Suprapubic skin (tissue), 4 donors: ENCODE results near the gene PFN3. TPM values are rescaled to one million over a fixed set of nuclear protein-coding genes. Genes with fewer than 3 reads are reported as not detected.

ENCODE experiments used
- DNase-seq, 2 donors: peaks; one replicate each; pipeline ENCODE4 v3.0.0-alpha.2; 2019; ENCODE audit warnings: low spot score in 2 of 2
- H3K27ac ChIP-seq: fragments of 200-600 bp; sonication (generic); one replicate; pipeline ENCODE4 v1.5.1; 2019
- H3K27me3 ChIP-seq: fragments of 200-600 bp; sonication (generic); one replicate; pipeline ENCODE4 v1.5.1; 2019
- H3K36me3 ChIP-seq: fragments of 200-600 bp; sonication (generic); one replicate; pipeline ENCODE4 v1.5.1; 2019
- H3K4me1 ChIP-seq: fragments of 200-600 bp; sonication (generic); one replicate; pipeline ENCODE4 v1.5.1; 2019
- H3K4me3 ChIP-seq: fragments of 200-600 bp; sonication (generic); one replicate; pipeline ENCODE4 v1.5.1; 2019; ENCODE audit warnings: mild to moderate bottlenecking
- H3K9me3 ChIP-seq: fragments of 200-600 bp; sonication (generic); one replicate; pipeline ENCODE4 v1.5.1; 2019
- EP300 ChIP-seq: sonication (generic); formaldehyde crosslinking; IDR thresholded peaks from one replicate; pipeline ENCODE4 v1.6.1; 2017; ENCODE audit warnings: antibody characterized with exemption
- POLR2A ChIP-seq, 2 donors: fragments of 450-650 bp; IDR thresholded peaks; one replicate each; pipeline ENCODE4 v1.6.1; 2017; ENCODE audit warnings: antibody characterized with exemption in 2 of 2, mild to moderate bottlenecking in 2 of 2, moderate library complexity in 2 of 2
- POLR2AphosphoS5 ChIP-seq, 3 donors: sonication (generic); formaldehyde crosslinking; IDR thresholded peaks; one replicate each; pipeline ENCODE4 v1.6.1; 2017; ENCODE audit warnings: antibody characterized with exemption in 3 of 3
- WGBS: methylation state at CpG from one replicate; pipeline ENCODE4 v1.1.5; 2018; 5-methylcytosine and 5-hydroxymethylcytosine counted together
- total RNA-seq, 4 donors: library from RNA; depleted of rRNA; stranded (reverse); fragments of >200 nt; gene quantifications; one replicate each; pipeline ENCODE4 v1.1.0, GENCODE V29; 2016
- TF ChIP-seq, protein P1 (sequence below), 2 donors: fragments of 200-600 bp in 1 of 2; fragments of 450-650 bp in 1 of 2; sonication (generic) in 1 of 2; IDR thresholded peaks; one replicate each; pipeline ENCODE4 v1.5.1; 2016 to 2019; ENCODE audit warnings: antibody characterized with exemption in 2 of 2, mild to moderate bottlenecking in 1 of 2, moderate library complexity in 1 of 2

The PFN3 gene, protein sequence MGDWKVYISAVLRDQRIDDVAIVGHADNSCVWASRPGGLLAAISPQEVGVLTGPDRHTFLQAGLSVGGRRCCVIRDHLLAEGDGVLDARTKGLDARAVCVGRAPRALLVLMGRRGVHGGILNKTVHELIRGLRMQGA
- total RNA-seq: not detected

DNA sequence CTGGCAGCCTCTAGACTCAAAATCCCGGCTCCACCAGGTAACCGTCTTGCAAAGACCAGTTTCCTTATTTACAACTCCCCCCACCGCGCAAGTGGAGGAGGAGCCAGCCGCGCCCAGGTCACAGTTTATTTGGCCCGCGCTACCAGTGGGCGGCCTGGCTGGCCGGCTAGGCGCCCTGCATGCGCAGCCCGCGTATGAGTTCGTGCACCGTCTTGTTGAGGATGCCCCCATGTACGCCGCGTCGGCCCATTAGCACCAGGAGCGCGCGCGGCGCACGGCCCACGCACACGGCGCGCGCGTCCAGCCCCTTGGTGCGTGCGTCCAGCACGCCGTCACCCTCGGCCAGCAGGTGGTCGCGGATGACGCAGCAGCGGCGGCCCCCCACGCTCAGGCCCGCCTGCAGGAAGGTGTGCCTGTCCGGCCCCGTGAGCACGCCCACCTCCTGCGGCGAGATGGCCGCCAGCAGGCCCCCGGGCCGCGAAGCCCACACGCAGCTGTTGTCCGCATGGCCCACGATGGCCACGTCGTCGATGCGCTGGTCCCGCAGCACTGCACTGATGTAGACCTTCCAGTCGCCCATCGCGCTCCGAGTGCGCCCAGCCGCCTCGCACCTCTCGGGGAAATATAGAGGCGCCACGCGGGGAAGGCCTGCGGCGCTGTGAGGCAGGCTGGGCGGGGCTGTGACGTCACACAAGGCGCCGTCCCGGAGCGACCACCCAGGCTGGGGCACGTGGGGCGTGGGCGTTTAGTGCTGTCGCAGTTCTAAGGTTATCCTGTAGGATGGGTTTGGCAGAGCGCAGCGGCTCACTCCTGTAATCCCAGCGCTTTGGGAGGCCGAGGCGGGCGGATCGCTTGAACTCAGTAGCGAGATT lies at the start of gene PFN3:
Gene PFN3 (minus strand): TSS at position 665 of the 872 bp plus-strand sequence. CDS start 85 bp downstream, at position 580.
- Histone ChIP-seq H3K27me3 (peaks cover 62% of the 10 kb centered on the region), H3K9me3 (no peaks in the 10 kb centered on the region), H3K27ac (no peak within 1 kb of the TSS), H3K36me3 (no peaks in the 10 kb centered on the region), H3K4me1 (peaks cover 41% of the 10 kb centered on the region), H3K4me3 (no peak within 1 kb of the TSS)
- no peak for DNase-seq
- WGBS: 56% methylated on average over 41 of the region's 92 CpGs
- no peak for TF ChIP-seq POLR2A (IDR thresholded peaks at IDR 0.05)
- TF ChIP-seq EP300: no peak
- TF ChIP-seq, protein P1, sequence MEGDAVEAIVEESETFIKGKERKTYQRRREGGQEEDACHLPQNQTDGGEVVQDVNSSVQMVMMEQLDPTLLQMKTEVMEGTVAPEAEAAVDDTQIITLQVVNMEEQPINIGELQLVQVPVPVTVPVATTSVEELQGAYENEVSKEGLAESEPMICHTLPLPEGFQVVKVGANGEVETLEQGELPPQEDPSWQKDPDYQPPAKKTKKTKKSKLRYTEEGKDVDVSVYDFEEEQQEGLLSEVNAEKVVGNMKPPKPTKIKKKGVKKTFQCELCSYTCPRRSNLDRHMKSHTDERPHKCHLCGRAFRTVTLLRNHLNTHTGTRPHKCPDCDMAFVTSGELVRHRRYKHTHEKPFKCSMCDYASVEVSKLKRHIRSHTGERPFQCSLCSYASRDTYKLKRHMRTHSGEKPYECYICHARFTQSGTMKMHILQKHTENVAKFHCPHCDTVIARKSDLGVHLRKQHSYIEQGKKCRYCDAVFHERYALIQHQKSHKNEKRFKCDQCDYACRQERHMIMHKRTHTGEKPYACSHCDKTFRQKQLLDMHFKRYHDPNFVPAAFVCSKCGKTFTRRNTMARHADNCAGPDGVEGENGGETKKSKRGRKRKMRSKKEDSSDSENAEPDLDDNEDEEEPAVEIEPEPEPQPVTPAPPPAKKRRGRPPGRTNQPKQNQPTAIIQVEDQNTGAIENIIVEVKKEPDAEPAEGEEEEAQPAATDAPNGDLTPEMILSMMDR (IDR thresholded peaks at IDR 0.05): no peak
- no peak for TF ChIP-seq POLR2AphosphoS5 (IDR thresholded peaks at IDR 0.05)

- H3K9me3 ChIP-seq: no peaks in the 10 kb centered on the region
- H3K27me3 ChIP-seq: no peaks in the 10 kb centered on the region
- no peak overlapping the region for H3K27ac ChIP-seq
- H3K36me3 ChIP-seq: no peaks in the 10 kb centered on the region
- DNase-seq: peak in 1 of 2 donors; percentile 64
- 77% methylated on average over 7 of the region's 18 CpGs for WGBS
- H3K4me3 ChIP-seq: no peak overlapping the region
- H3K4me1 ChIP-seq: peaks cover 82% of the 10 kb centered on the region
- TF ChIP-seq EP300 (no peak), POLR2AphosphoS5 (IDR thresholded peaks at IDR 0.05) (no peak), POLR2A (IDR thresholded peaks at IDR 0.05) (no peak)
- TF ChIP-seq, protein P1 (IDR thresholded peaks at IDR 0.05): no peak
Measured at GRCh38 chr5:177449140-177450061, 48.9 kb upstream of the PFN3 start.

DNA sequence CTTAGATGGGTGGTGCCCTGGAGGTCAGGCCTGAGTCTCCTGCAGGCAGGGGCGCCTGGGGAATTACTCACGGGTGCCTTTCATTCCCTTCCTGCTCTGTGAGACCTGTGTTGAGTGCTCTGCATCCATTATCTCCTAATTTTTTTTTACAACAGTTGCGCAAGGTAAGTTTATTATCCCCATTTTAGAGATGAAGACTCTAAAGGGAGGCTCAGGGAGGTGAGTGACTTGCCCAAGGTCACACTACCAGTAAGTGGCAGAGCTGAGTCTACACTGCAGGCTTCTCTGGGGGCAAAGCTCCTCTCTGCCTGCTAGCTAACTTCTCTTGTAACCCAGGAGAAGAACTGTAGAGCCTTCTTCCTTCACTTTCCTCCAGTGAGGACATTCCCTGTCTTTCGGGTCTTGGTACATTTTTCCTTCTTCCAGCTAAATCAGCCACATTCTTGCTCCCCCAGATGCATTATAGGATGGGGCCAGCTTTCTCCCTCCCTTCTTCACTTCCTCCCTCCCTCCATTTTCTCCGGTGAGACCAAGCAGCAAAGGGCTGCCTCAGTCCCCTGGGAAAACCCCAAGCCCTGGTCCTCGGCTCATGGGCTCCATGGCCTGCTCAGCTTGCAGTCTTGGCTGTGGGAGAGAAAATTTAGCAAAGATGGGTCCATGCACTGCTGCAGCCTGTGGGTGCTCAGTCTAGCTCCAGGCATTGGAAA lies 47.9 kb upstream of the PFN3 start:
- H3K27ac ChIP-seq: no peak overlapping the region
- no peaks in the 10 kb centered on the region for H3K9me3 ChIP-seq
- H3K4me1 ChIP-seq: peaks cover 80% of the 10 kb centered on the region
- TF ChIP-seq EP300: no peak
- H3K27me3 ChIP-seq: no peaks in the 10 kb centered on the region
- 74% methylated on average over 6 of the region's 6 CpGs for WGBS
- H3K36me3 ChIP-seq: no peaks in the 10 kb centered on the region
- no peak overlapping the region for H3K4me3 ChIP-seq
- DNase-seq: no peak

DNA sequence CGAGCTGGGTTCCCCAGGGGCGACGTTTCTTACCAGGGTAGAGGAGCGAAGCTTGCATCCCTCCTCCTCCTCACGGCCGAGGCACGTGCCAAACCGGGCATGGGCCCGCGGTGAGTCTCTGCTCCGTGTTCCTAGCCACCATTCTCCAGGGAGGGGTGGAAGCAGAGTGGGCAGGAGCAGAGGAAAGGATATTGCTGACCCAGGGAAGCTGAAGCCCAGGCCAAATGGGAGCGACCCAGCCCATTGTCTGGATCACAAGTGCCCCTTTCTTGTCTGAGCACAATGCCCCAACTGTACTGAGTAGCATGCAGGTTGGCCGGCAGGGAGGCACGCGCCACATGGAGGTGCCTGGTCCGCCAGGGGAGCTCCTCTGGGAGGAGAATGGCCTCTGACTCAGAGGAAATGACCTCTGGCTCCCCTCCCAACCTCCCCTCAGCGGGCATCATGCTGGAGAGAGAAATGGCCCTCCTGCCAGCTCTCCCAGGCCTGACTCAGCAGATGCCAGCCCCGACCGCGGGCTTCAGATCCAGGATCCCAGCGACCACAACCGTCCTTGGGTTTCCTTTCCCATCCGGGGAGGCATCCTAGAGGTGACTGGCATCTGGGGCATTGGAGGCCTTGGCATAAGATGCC lies 47.3 kb upstream of the PFN3 start:
- H3K4me3 ChIP-seq: peak overlapping the region; percentile 74
- H3K27ac ChIP-seq: peak overlapping the region; percentile 53
- 3% methylated on average over 14 of the region's 23 CpGs for WGBS
- TF ChIP-seq, protein P1 (IDR thresholded peaks at IDR 0.05): no peak
- peak in 1 of 2 donors; percentile 76 for DNase-seq
- no peaks in the 10 kb centered on the region for H3K9me3 ChIP-seq
- H3K4me1 ChIP-seq: peaks cover 76% of the 10 kb centered on the region
- H3K27me3 ChIP-seq: no peaks in the 10 kb centered on the region
- H3K36me3 ChIP-seq: no peaks in the 10 kb centered on the region

DNA sequence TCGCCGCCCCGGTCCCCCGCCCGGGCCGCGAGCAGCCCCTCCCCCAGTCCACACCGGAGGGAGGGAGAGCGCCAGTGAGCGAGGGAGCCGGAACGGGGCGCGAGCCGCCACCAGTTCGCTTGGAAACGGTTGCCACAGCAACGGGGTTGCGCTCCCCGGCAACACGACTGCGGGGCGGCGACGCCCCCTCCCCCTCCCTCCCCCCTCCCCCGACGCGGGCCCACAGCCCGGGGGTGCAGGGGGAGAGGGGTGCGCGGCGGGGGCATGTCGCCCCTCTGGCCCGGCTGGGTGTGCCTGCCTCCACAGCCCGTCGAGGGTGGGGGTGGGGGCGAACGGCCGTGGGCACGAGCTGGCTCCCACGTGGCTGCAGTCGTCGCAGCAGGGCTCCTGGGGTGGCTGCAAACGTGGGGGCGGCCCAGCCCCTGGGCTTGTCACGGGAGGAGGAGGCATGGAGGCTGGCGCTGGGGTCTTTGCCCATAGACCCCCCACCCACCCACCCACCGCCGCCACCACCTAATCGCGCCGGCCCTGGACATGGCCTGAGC lies 46.7 kb upstream of the PFN3 start:
- H3K36me3 ChIP-seq: peaks cover 1% of the 10 kb centered on the region
- peak overlapping the region; percentile 53 for H3K27ac ChIP-seq
- H3K9me3 ChIP-seq: no peaks in the 10 kb centered on the region
- no peak for TF ChIP-seq EP300
- TF ChIP-seq POLR2A (IDR thresholded peaks at IDR 0.05): no peak
- no peak for TF ChIP-seq POLR2AphosphoS5 (IDR thresholded peaks at IDR 0.05)
- TF ChIP-seq, protein P1 (IDR thresholded peaks at IDR 0.05): no peak
- no CpG with 5 or more reads among the region's 52 CpGs for WGBS
- peaks cover 70% of the 10 kb centered on the region for H3K4me1 ChIP-seq
- no peaks in the 10 kb centered on the region for H3K27me3 ChIP-seq
- peak in 1 of 2 donors; percentile 67 for DNase-seq
- H3K4me3 ChIP-seq: peak overlapping the region; percentile 74
